Posterior cingulate gyrus (tissue), 11 donors: ENCODE data around the gene SLC9A9.
A peak's percentile ranks its signal among the peaks of the same experiment; 100 is the strongest.

Experiments used
- DNase-seq, 10 donors: peaks; one replicate each; pipeline versions ENCODE4 v3.0.0 to v3.0.0-alpha.2; 2020 to 2021; ENCODE audit warnings: mixed read lengths in 3 of 10
- intact Hi-C: fragments of 100-400 bp; cut with DNase I; formaldehyde crosslinking; loops from one replicate; pipeline ENCODE4 v1.15.1; 2023

Gene SLC9A9

GRCh38 chr3:143351354-143351753 lies 496.9 kb downstream of the SLC9A9 start:
- no peak for DNase-seq
- intact Hi-C loops, result no loop called here

GRCh38 chr3:143349455-143349854 lies 498.8 kb downstream of the SLC9A9 start:
- intact Hi-C loops, result no loop called here
- DNase-seq, result no peak

- DNase-seq, result no peak
- intact Hi-C loops, result no loop called here
These were observed 499.6 kb downstream of the SLC9A9 start for GRCh38 chr3:143348486-143349327.

GRCh38 chr3:143344516-143345165 lies 503.6 kb downstream of the SLC9A9 start:
- intact Hi-C loops, result no loop called here
- no peak for DNase-seq

GRCh38 chr3:143343944-143344343 lies 504.3 kb downstream of the SLC9A9 start:
- intact Hi-C loops, result no loop called here
- DNase-seq, result no peak

- DNase-seq, result no peak
- intact Hi-C loops, result no loop called here
These were observed 505.2 kb downstream of the SLC9A9 start for GRCh38 chr3:143343031-143343430.

GRCh38 chr3:143339451-143339850 lies 508.8 kb downstream of the SLC9A9 start:
- DNase-seq, result no peak
- intact Hi-C loops, result no loop called here

GRCh38 chr3:143337387-143337786 lies 510.9 kb downstream of the SLC9A9 start:
- no peak for DNase-seq
- intact Hi-C loops, result no loop called here

GRCh38 chr3:143334231-143334630 lies 514.0 kb downstream of the SLC9A9 start:
- no peak for DNase-seq
- intact Hi-C loops, result no loop called here

GRCh38 chr3:143333367-143333766 lies 514.9 kb downstream of the SLC9A9 start:
- DNase-seq, result no peak
- intact Hi-C loops, result no loop called here

GRCh38 chr3:143332026-143332425 lies 516.2 kb downstream of the SLC9A9 start:
- intact Hi-C loops, result no loop called here
- DNase-seq, result no peak

- peak in 1 of 10 donors; percentile 24 for DNase-seq
- intact Hi-C loops, result no loop called here
These were observed 516.9 kb downstream of the SLC9A9 start for GRCh38 chr3:143331350-143331749.

GRCh38 chr3:143330296-143330868 lies 517.9 kb downstream of the SLC9A9 start:
- DNase-seq, result no peak

GRCh38 chr3:143329567-143330211 lies 518.6 kb downstream of the SLC9A9 start:
- peak in 2 of 10 donors; percentile 73 to 78 for DNase-seq
- intact Hi-C loops, result no loop called here

More at GRCh38 chr3:143330296-143330868, 517.9 kb downstream of the SLC9A9 start:
- intact Hi-C loops, result no loop called here

GRCh38 chr3:143328451-143328850 lies 519.8 kb downstream of the SLC9A9 start:
- intact Hi-C loops, result no loop called here
- no peak for DNase-seq

- no peak for DNase-seq
- intact Hi-C loops, result no loop called here
These were observed 521.1 kb downstream of the SLC9A9 start for GRCh38 chr3:143326983-143327778.

GRCh38 chr3:143321058-143321769 lies 527.1 kb downstream of the SLC9A9 start:
- no peak for DNase-seq
- intact Hi-C loops, result no loop called here

- no peak for DNase-seq
- intact Hi-C loops, result no loop called here
These were observed 532.5 kb downstream of the SLC9A9 start for GRCh38 chr3:143315766-143316165.

- DNase-seq, result no peak
- intact Hi-C loops, result no loop called here
These were observed 533.8 kb downstream of the SLC9A9 start for GRCh38 chr3:143314251-143315093.
